A549 (cell line): Measurements from ENCODE around the gene HMBS.

Source experiments
- MAX ChIP-seq: IDR thresholded peaks from 2 replicates; pipeline ENCODE4 v1.6.1; 2012
- MYC ChIP-seq: IDR thresholded peaks from 2 replicates; pipeline ENCODE4 v1.6.1; 2012; ENCODE audit warnings: mild to moderate bottlenecking, inconsistent platforms, low read length, improper control_type of control experiment, borderline replicate concordance
- POLR2AphosphoS2 ChIP-seq: conservative IDR thresholded peaks from 2 replicates; pipeline ENCODE4 v1.6.1; 2012; ENCODE audit warnings: low read length, improper control_type of control experiment, inconsistent platforms
- REST ChIP-seq: fragments of 200-600 bp; sonication (generic); IDR thresholded peaks from 2 replicates; pipeline ENCODE4 v1.6.1; 2016; ENCODE audit warnings: antibody characterized with exemption, mild to moderate bottlenecking, moderate library complexity
- RFX5 ChIP-seq: fragments of 450-650 bp; IDR thresholded peaks from 2 replicates; pipeline ENCODE4 v1.7.1; 2014; ENCODE audit warnings: antibody characterized with exemption, mild to moderate bottlenecking, moderate library complexity
- ZSCAN20 ChIP-seq: fragments of 250-450 bp; sonication (Bioruptor Pico); IDR thresholded peaks from 2 replicates; pipeline ENCODE4 v1.8.0; 2022; ENCODE audit warnings: mild to moderate bottlenecking, moderate library complexity
- TF ChIP-seq, protein P1 (sequence below): fragments of >200 bp; sonication (Bioruptor Twin); formaldehyde crosslinking; IDR thresholded peaks from 3 replicates; pipeline ENCODE4 v1.6.1; 2016
- TF ChIP-seq, protein P2 (sequence below): fragments of >200 bp; sonication (Bioruptor Twin); formaldehyde crosslinking; IDR thresholded peaks from 3 replicates; pipeline ENCODE4 v1.5.1; 2016

DNA sequence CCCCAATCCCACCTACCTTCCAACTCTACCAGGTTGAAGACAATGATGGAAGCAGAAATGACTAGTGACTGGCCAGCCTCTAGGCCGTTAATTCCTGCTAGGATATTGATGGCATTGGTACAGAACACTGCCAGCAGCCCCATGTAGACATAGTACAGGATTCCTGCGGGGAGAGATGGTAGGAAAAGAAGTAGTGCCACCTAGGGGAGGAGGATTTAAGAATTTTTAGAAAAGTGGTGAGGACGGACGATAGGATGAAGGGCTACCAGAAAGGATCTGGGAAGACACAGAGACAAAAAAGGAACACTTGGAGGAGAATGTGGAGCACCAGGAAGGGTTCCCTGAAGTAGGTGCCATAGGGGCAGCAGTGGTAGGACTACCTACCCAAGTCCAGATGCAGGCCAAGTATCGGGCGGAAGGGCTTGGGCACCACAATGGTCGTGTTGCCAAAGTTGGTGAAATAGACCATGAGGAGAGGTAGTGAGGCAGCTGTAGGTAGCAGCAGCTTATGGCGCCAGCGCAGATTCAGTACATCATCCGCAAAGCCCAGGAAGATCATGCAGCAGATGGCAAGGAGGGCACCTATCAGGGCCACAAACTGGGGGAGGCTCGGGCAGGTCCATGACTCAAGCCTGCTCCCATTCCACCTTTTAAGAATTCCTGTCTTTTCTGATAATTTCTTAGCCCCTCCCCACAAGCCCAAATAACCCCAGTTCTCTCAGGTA, 15.7 kb downstream of the HMBS start:
- TF ChIP-seq MYC: no peak
- TF ChIP-seq, protein P1, sequence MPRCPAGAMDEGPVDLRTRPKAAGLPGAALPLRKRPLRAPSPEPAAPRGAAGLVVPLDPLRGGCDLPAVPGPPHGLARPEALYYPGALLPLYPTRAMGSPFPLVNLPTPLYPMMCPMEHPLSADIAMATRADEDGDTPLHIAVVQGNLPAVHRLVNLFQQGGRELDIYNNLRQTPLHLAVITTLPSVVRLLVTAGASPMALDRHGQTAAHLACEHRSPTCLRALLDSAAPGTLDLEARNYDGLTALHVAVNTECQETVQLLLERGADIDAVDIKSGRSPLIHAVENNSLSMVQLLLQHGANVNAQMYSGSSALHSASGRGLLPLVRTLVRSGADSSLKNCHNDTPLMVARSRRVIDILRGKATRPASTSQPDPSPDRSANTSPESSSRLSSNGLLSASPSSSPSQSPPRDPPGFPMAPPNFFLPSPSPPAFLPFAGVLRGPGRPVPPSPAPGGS: no peak
- TF ChIP-seq, protein P2, sequence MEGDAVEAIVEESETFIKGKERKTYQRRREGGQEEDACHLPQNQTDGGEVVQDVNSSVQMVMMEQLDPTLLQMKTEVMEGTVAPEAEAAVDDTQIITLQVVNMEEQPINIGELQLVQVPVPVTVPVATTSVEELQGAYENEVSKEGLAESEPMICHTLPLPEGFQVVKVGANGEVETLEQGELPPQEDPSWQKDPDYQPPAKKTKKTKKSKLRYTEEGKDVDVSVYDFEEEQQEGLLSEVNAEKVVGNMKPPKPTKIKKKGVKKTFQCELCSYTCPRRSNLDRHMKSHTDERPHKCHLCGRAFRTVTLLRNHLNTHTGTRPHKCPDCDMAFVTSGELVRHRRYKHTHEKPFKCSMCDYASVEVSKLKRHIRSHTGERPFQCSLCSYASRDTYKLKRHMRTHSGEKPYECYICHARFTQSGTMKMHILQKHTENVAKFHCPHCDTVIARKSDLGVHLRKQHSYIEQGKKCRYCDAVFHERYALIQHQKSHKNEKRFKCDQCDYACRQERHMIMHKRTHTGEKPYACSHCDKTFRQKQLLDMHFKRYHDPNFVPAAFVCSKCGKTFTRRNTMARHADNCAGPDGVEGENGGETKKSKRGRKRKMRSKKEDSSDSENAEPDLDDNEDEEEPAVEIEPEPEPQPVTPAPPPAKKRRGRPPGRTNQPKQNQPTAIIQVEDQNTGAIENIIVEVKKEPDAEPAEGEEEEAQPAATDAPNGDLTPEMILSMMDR: peak; percentile 52
- no peak for TF ChIP-seq POLR2AphosphoS2
- no peak for TF ChIP-seq RFX5
- no peak for TF ChIP-seq ZSCAN20 (CRISPR knock-in tag)
- TF ChIP-seq MAX: 0 out of 2 replicates have a peak, but pooled peaks have one; percentile 26
- no peak for TF ChIP-seq REST
